GM18907 (cell line): Measurements from ENCODE around the gene PRSS33.

Experiments
- ATAC-seq: cut with Tn5 transposase; IDR thresholded peaks from one replicate; pipeline ENCODE4 v1.9.1; 2021; ENCODE audit warnings: mild to moderate bottlenecking, moderate library complexity; ENCODE audit not compliant: unreplicated experiment

PRSS33 gene

GRCh38 chr16:2821487-2822157 is 34.3 kb upstream of the PRSS33 start:
- ATAC-seq = no peak

- ATAC-seq = no peak
Measured at GRCh38 chr16:2820836-2821486, 33.6 kb upstream of the PRSS33 start.

GRCh38 chr16:2819939-2820835 is 32.8 kb upstream of the PRSS33 start:
- ATAC-seq = no peak

GRCh38 chr16:2819179-2819938 is 32.0 kb upstream of the PRSS33 start:
- ATAC-seq = no peak

- no peak for ATAC-seq
Measured at GRCh38 chr16:2818272-2818876, 31.0 kb upstream of the PRSS33 start.

GRCh38 chr16:2817340-2818271 is 30.2 kb upstream of the PRSS33 start:
- ATAC-seq = no peak

GRCh38 chr16:2816751-2817339 is 29.5 kb upstream of the PRSS33 start, which contains the start of gene PRSS21:
PRSS21 (plus strand) TSS chr16:2817237; CDS start chr16:2817269, 32 bp downstream.
- ATAC-seq = no peak

GRCh38 chr16:2815299-2815771 is 28.0 kb upstream of the PRSS33 start:
- ATAC-seq = no peak

- no peak for ATAC-seq
Measured at GRCh38 chr16:2814551-2815298, 27.4 kb upstream of the PRSS33 start.

- ATAC-seq = no peak
Measured at GRCh38 chr16:2813771-2814221, 26.4 kb upstream of the PRSS33 start.

- ATAC-seq = no peak
Measured at GRCh38 chr16:2811703-2812471, 24.5 kb upstream of the PRSS33 start.

GRCh38 chr16:2810651-2811050 is 23.3 kb upstream of the PRSS33 start:
- ATAC-seq = no peak

GRCh38 chr16:2809149-2809760 is 21.9 kb upstream of the PRSS33 start:
- no peak for ATAC-seq

GRCh38 chr16:2808181-2808580 is 20.8 kb upstream of the PRSS33 start:
- ATAC-seq = no peak

- no peak for ATAC-seq
Measured at GRCh38 chr16:2806286-2806685, 18.9 kb upstream of the PRSS33 start.

- no peak for ATAC-seq
Measured at GRCh38 chr16:2804728-2805127, 17.4 kb upstream of the PRSS33 start.
